Measurements from ENCODE around the gene TARP.
"Not testable (repeated sequence)": the region's sequence is repeated elsewhere in the genome, so short reads cannot be mapped to it uniquely, and the experiment has no call there.

The TARP gene

DNA sequence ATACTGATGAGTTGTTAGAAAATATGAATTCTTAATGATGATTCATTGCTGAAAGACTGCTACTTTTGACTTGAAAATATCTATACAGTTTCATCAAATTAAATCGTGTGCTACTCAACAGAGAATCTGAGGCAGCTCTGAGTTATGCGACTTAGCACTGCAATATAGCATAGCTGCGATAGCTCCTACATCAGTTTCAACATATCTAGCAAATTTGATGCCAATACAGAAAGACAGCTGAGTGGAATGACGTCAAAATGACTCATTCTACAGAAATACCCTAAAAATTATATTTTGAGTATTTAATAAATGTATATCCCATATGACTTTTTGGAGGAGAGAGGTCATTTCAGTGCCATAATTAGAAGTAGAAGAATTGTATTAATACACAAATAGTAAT lies 1.1 kb upstream of the TARP start:
- no peak overlapping the region for H3K4me3 ChIP-seq
- in situ Hi-C loops (cut with MboI; ENCODE audit: low pct_unique_long_range_greater_than_20kb in 2 of 9, low sequenced_read_pairs in 9 of 9, unreplicated experiment in 9 of 9): no loop called here
- ATAC-seq (replicated peaks in 6 of 8): no peak
- 62 to 100% (median 93%) methylated on average over 1 to 4 of the region's 4 CpGs for WGBS, 10 experiments
- H3K4me1 ChIP-seq (replicated peaks in 1 of 2): no peaks in the 10 kb centered on the region
- no peak overlapping the region for H3K27ac ChIP-seq

DNA sequence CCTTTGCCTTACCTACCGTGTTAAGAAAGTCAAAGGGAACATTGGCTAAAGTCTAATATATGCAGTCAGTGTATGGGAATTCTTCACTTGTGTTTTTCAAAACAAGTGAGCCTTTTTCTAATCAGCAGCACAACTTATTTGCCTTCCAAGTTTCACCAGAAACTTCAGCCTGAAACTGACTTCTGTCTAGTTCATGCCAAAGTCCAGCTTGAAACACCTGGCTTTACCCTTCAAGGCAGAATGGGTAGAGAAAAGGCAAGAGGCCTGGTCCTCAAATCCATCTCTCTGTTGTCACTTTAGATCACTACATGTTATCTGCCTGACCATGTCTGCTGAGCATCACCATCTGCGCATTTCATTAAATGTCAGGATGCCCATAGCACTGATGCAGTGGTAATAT lies 3.0 kb downstream of the TARP start:
- H3K4me1 ChIP-seq (replicated peaks in 1 of 2); in situ Hi-C loops (cut with MboI; ENCODE audit: low pct_unique_long_range_greater_than_20kb in 2 of 9, low sequenced_read_pairs in 9 of 9, unreplicated experiment in 9 of 9); ATAC-seq (replicated peaks in 6 of 8); H3K4me3 ChIP-seq; H3K27ac ChIP-seq: not testable (repeated sequence)
- 71 to 100% (median 100%) methylated on average over 1 of the region's 2 CpGs; no CpG with 5 or more reads in 7 of the 10 experiments for WGBS, 10 experiments

DNA sequence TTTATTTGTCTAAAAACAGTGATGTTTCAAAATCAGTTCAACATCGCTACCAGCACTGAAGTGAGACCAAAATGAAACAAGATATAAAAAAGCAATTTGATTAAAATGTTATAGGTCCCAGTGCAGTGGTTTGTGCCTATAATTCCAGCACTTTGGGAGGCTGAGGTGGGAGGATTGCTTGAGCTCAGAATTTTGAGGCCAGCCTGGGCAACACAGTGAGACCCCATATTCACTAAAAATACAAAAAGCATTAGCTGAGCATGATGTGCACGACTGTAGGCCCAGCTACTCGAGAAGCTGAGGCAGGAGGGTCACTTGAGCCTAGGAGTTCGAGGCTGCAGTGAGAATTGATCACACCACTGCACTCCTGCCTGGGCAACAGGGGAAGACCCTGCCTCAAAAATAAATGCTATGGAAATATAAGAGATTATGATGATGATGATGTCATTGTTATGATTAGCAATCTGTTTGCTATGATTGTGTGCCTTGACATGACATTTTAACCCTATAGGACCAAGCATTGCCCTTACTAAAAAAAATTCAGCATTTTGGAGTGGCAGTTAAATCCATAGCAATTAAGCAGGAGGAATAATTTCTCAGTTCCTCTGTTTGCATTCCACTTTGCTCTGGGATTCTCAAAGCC lies 3.6 kb downstream of the TARP start:
- ATAC-seq (replicated peaks in 6 of 8); in situ Hi-C loops (cut with MboI; ENCODE audit: low pct_unique_long_range_greater_than_20kb in 2 of 9, low sequenced_read_pairs in 9 of 9, unreplicated experiment in 9 of 9): not testable (repeated sequence)

DNA sequence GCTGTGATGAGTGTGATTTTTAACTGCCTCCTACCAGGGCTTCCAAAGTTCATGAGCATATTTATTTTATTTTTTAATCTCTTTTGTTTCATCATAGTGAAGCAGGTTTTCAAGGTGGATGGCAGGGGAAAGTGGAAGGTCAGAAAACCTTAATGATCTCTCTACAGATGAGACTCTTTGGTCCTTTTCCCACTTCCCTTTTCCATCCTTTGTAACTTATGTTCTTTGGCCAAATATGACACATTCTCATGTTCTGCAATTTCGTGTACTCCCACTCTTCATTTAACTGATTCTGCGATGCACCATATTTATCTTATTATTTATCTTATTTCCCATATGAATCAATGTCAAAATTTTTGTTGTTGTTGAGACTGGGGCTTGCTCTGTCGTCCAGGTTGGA lies 7.5 kb downstream of the TARP start:
- ATAC-seq (replicated peaks in 6 of 8); H3K4me3 ChIP-seq; H3K4me1 ChIP-seq (replicated peaks in 1 of 2); H3K27ac ChIP-seq; in situ Hi-C loops (cut with MboI; ENCODE audit: low pct_unique_long_range_greater_than_20kb in 2 of 9, low sequenced_read_pairs in 9 of 9, unreplicated experiment in 9 of 9): not testable (repeated sequence)
- 17 to 100% (median 83%) methylated on average over 2 to 3 of the region's 3 CpGs; no CpG with 5 or more reads in 6 of the 10 experiments for WGBS, 10 experiments

More for the DNA sequence above, 3.6 kb downstream of the TARP start:
- not testable (repeated sequence) for H3K4me1 ChIP-seq (replicated peaks in 1 of 2); H3K27ac ChIP-seq; H3K4me3 ChIP-seq
- WGBS, 10 experiments: 8 to 90% (median 80%) methylated on average over 2 to 3 of the region's 4 CpGs; no CpG with 5 or more reads in 5 of the 10 experiments

DNA sequence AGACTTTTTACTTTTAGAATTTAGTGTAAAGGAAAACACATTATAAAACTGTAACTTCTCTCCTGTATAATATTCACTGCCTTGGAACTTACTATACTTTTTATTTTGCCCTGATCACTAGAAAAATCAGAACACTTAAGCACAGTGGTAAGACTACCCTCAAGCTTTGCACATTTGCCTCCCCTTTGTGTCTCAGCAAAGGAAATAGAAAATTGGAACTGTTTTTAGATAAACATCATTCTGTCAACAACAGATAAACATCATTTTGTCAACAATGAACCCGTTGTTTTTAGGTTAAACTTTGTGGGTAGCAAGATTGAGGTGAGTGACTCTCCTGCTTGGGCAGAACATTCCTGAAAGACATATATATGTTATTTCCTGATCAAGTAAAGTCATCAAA lies 8.8 kb downstream of the TARP start:
- H3K4me1 ChIP-seq (replicated peaks in 1 of 2); H3K4me3 ChIP-seq; in situ Hi-C loops (cut with MboI; ENCODE audit: low pct_unique_long_range_greater_than_20kb in 2 of 9, low sequenced_read_pairs in 9 of 9, unreplicated experiment in 9 of 9); ATAC-seq (replicated peaks in 6 of 8); H3K27ac ChIP-seq: not testable (repeated sequence)
- WGBS, 10 experiments: 17 to 100% (median 60%) methylated on average over 1 of the region's 1 CpG; no CpG with 5 or more reads in 6 of the 10 experiments

DNA sequence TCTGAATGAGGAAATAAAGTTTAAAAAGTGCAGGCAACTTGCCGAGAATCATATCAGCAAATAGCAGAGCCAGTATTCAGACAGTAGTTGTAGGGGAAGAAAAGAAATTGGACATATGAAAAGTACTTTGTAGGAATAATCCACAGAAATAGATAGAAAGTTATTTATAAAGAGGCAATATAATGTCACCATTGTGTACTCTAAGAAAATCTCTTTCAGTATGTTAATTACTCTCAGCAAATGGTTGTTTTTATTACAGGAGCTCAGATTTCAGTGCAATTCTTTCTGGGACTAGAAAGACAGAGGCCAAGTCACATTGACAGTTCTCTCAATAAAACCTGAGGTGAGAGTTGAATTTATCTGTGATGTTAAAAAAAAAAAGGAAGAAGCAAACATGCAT lies 10.2 kb downstream of the TARP start:
- H3K4me1 ChIP-seq (replicated peaks in 1 of 2); H3K4me3 ChIP-seq; in situ Hi-C loops (cut with MboI; ENCODE audit: low pct_unique_long_range_greater_than_20kb in 2 of 9, low sequenced_read_pairs in 9 of 9, unreplicated experiment in 9 of 9); H3K27ac ChIP-seq: not testable (repeated sequence)
- 22 to 100% (median 72%) methylated on average over 1 of the region's 1 CpG; no CpG with 5 or more reads in 2 of the 10 experiments for WGBS, 10 experiments
- peak in 2 of 8 experiments; percentile 59 to 66 for ATAC-seq (replicated peaks in 6 of 8)

DNA sequence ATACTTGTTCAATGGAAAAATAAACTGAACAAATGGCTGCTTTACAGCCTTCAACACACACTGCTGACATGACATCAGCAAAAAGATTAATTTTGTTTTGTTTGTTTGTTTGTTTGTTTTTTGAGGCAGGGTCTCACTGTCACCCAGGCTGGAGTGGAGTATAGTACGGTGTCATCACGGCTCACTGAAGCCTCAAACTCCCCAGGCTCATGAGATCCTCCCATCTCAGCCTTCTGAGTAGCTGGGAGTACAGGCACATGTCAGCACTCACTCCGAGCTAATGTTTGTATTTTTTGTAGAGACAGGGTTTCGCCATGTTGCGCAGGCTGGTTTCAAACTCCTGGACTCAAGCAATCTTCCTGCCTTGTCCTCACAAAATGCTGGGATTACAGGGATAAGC lies 10.9 kb downstream of the TARP start:
- ATAC-seq (replicated peaks in 6 of 8): peak in 3 of 8 experiments; percentile 39 to 46 (median 44)
- in situ Hi-C loops (cut with MboI; ENCODE audit: low pct_unique_long_range_greater_than_20kb in 2 of 9, low sequenced_read_pairs in 9 of 9, unreplicated experiment in 9 of 9): no loop called here
- H3K4me3 ChIP-seq: no peak overlapping the region
- H3K4me1 ChIP-seq (replicated peaks in 1 of 2): peaks cover 0 to 4% of the 10 kb centered on the region in 2 donors
- no peak overlapping the region for H3K27ac ChIP-seq
- 7 to 90% (median 68%) methylated on average over 1 to 5 of the region's 5 CpGs; no CpG with 5 or more reads in 2 of the 10 experiments for WGBS, 10 experiments

DNA sequence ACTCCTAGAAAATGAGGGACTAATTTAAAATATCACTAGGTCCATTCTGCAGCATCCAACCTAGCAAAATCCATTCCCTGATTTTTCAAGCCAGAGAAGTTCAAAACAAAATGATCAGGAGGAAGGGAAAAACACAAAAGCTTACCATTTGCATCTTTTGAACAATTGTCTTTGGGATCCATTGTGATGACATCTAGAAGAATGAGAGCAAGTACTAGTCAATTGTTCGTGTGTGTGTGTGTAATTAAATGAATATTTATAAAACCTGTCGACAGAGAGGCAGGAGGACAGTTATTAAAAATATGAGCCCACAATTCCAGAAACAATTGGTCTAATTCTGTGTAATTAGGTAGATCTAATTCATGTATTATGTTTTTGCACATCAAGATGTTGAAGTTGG lies 11.4 kb downstream of the TARP start:
- H3K27ac ChIP-seq; H3K4me1 ChIP-seq (replicated peaks in 1 of 2); H3K4me3 ChIP-seq; in situ Hi-C loops (cut with MboI; ENCODE audit: low pct_unique_long_range_greater_than_20kb in 2 of 9, low sequenced_read_pairs in 9 of 9, unreplicated experiment in 9 of 9); ATAC-seq (replicated peaks in 6 of 8): not testable (repeated sequence)
- 0 to 50% (median 21%) methylated on average over 1 to 2 of the region's 2 CpGs; no CpG with 5 or more reads in 2 of the 10 experiments for WGBS, 10 experiments

DNA sequence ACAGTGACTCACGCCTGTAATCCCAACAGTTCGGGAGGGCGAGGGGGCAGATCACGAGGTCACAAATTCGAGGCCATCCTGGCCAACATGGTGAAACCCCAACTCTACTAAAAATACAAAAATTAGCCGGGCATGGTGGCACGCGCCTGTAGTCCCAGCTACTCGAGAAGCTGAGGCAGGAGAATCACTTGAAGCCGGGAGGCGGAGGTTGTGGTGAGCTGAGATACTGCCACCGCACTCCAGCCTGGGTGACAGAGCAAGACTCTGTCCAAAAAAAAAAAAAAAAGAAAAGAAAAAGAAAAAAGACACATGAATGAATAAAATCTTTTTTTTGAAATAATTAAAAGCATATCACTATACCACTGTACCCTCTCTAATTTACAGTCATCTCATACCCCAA lies 11.8 kb downstream of the TARP start:
- ATAC-seq (replicated peaks in 6 of 8); in situ Hi-C loops (cut with MboI; ENCODE audit: low pct_unique_long_range_greater_than_20kb in 2 of 9, low sequenced_read_pairs in 9 of 9, unreplicated experiment in 9 of 9): not testable (repeated sequence)
- WGBS, 10 experiments: 56 to 93% (median 82%) methylated on average over 5 to 12 of the region's 12 CpGs; no CpG with 5 or more reads in 3 of the 10 experiments

DNA sequence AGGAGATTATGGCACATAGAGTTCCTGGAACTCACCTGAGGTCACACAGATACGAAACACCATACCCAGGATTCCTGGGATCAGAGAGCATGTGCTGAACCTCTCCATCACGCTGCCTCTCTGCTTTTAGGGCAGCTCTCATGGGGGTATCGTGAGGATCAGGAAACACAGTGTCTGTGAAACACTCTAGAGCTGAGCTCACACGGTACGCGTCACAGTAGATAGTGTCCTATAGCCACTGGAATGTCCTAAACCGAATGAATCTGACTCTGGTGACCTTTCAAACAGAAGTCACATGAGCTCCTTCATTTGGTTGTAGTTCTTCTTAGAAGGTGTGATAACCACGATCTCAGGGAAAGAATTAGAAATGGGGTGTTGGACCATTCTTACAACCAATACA lies 14.3 kb downstream of the TARP start:
- H3K4me1 ChIP-seq (replicated peaks in 1 of 2); H3K4me3 ChIP-seq; in situ Hi-C loops (cut with MboI; ENCODE audit: low pct_unique_long_range_greater_than_20kb in 2 of 9, low sequenced_read_pairs in 9 of 9, unreplicated experiment in 9 of 9); H3K27ac ChIP-seq; ATAC-seq (replicated peaks in 6 of 8): not testable (repeated sequence)
- WGBS, 10 experiments: 33 to 100% (median 100%) methylated on average over 1 of the region's 8 CpGs; no CpG with 5 or more reads in 7 of the 10 experiments

More for the DNA sequence above, 11.8 kb downstream of the TARP start:
- not testable (repeated sequence) for H3K4me1 ChIP-seq (replicated peaks in 1 of 2); H3K4me3 ChIP-seq; H3K27ac ChIP-seq

DNA sequence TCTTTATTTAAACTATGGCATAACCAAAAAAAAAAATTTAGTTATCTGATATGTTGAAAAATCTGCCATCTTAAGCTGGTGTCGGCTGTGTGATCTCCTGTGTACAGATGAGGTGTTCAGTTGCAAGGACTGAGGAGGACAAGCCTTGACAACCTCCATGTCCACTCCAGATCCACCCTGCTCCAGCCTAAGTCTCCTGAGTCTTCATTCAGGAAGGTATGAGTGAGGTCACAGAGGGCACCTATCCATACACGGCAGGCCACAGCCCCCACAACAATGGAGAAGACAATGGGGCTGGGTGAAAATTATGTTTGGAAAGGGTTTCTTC lies 16.1 kb downstream of the TARP start:
- H3K4me1 ChIP-seq (replicated peaks in 1 of 2): peaks cover 0 to 4% of the 10 kb centered on the region in 2 donors
- WGBS, 10 experiments: 0 to 100% (median 71%) methylated on average over 1 to 2 of the region's 2 CpGs; no CpG with 5 or more reads in 4 of the 10 experiments
- no peak overlapping the region for H3K4me3 ChIP-seq
- ATAC-seq (replicated peaks in 6 of 8): no peak
- H3K27ac ChIP-seq: no peak overlapping the region
- in situ Hi-C loops (cut with MboI; ENCODE audit: low pct_unique_long_range_greater_than_20kb in 2 of 9, low sequenced_read_pairs in 9 of 9, unreplicated experiment in 9 of 9): no loop called here

DNA sequence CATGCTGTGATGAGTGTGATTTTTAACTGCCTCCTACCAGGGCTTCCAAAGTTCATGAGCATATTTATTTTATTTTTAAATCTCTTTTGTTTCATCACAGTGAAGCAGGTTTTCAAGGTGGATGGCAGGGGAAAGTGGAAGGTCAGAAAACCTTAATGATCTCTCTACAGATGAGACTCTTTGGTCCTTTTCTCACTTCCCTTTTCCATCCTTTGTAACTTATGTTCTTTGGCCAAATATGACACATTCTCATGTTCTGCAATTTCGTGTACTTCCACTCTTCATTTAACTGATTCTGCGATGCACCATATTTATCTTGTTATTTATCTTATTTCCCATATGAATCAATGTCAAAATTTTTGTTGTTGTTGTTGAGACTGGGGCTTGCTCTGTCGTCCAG lies 23.6 kb downstream of the TARP start:
- in situ Hi-C loops (cut with MboI; ENCODE audit: low pct_unique_long_range_greater_than_20kb in 2 of 9, low sequenced_read_pairs in 9 of 9, unreplicated experiment in 9 of 9); H3K4me3 ChIP-seq; ATAC-seq (replicated peaks in 6 of 8); H3K4me1 ChIP-seq (replicated peaks in 1 of 2); H3K27ac ChIP-seq: not testable (repeated sequence)
- WGBS, 10 experiments: 0 to 100% (median 62%) methylated on average over 1 to 3 of the region's 3 CpGs; no CpG with 5 or more reads in 2 of the 10 experiments

DNA sequence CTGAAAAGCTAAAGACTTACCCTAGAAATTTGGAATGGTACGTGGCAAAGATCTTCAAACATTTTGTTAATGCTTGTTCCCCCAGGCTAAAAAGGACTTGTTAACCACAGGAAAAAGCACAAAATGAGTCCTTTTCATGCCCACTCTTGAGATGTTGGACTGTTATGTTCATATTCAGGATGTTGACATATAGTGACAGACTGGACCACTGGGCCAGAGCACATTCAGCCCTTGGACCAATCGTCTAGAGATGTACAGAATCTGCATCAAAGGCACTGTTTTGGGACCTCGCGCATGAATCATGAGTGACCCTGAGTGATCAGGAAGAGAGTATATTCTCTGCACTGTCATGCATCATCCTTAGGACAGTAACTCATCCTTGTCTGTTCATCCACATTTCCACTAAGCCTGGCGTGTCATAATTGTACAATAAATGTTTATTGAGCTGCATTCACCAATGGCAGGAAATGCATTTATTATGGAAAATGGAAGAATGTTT lies 25.3 kb downstream of the TARP start:
- H3K4me1 ChIP-seq (replicated peaks in 1 of 2): no peaks in the 10 kb centered on the region
- in situ Hi-C loops (cut with MboI; ENCODE audit: low pct_unique_long_range_greater_than_20kb in 2 of 9, low sequenced_read_pairs in 9 of 9, unreplicated experiment in 9 of 9): no loop called here
- no peak overlapping the region for H3K27ac ChIP-seq
- 50 to 100% (median 71%) methylated on average over 1 to 5 of the region's 5 CpGs; no CpG with 5 or more reads in 2 of the 10 experiments for WGBS, 10 experiments
- no peak overlapping the region for H3K4me3 ChIP-seq
- no peak for ATAC-seq (replicated peaks in 6 of 8)

All from motor neuron (in vitro differentiated cells).